ENCODE results near the gene KNDC1. TPM values are rescaled to one million over a fixed set of nuclear protein-coding genes. Genes with fewer than 3 reads are reported as not detected.

KNDC1 gene
- polyA plus RNA-seq, 3 donors, result 0.13 to 0.34 (median 0.28) TPM

- H3K27ac ChIP-seq (ENCODE audit: low read depth, low read length), result no peak overlapping the region
- WGBS, 3 donors, result 85 to 93% (median 93%) methylated on average over 47 to 66 of the region's 66 CpGs
These were observed 23.0 kb downstream of the KNDC1 start for GRCh38 chr10:133182791-133183645.

- H3K27ac ChIP-seq (ENCODE audit: low read depth, low read length), result no peak overlapping the region
- 74 to 86% (median 86%) methylated on average over 21 of the region's 21 CpGs for WGBS, 3 donors
These were observed 23.8 kb downstream of the KNDC1 start for GRCh38 chr10:133183646-133184378.

GRCh38 chr10:133184591-133185244 lies 24.7 kb downstream of the KNDC1 start:
- no peak overlapping the region for H3K27ac ChIP-seq (ENCODE audit: low read depth, low read length)
- 82 to 90% (median 84%) methylated on average over 23 of the region's 23 CpGs for WGBS, 3 donors

- WGBS, 3 donors, result 61 to 78% (median 68%) methylated on average over 11 of the region's 11 CpGs
- H3K27ac ChIP-seq (ENCODE audit: low read depth, low read length), result no peak overlapping the region
These were observed 25.4 kb downstream of the KNDC1 start for GRCh38 chr10:133185421-133185820.

- WGBS, 3 donors, result 48 to 77% (median 68%) methylated on average over 18 to 26 of the region's 27 CpGs
- H3K27ac ChIP-seq (ENCODE audit: low read depth, low read length), result no peak overlapping the region
These were observed 25.9 kb downstream of the KNDC1 start for GRCh38 chr10:133185916-133186315.

GRCh38 chr10:133186416-133187090 lies 26.5 kb downstream of the KNDC1 start:
- whole genome bisulfite sequencing, 3 donors, result 51 to 70% (median 54%) methylated on average over 34 of the region's 34 CpGs
- no peak overlapping the region for H3K27ac ChIP-seq (ENCODE audit: low read depth, low read length)

GRCh38 chr10:133187091-133187905 lies 27.3 kb downstream of the KNDC1 start:
- 55 to 88% (median 84%) methylated on average over 36 to 38 of the region's 38 CpGs for WGBS, 3 donors

GRCh38 chr10:133187906-133188681 lies 28.1 kb downstream of the KNDC1 start:
- no peak overlapping the region for H3K27ac ChIP-seq (ENCODE audit: low read depth, low read length)
- 82 to 90% (median 86%) methylated on average over 38 of the region's 38 CpGs for WGBS, 3 donors

More at GRCh38 chr10:133187091-133187905, 27.3 kb downstream of the KNDC1 start:
- no peak overlapping the region for H3K27ac ChIP-seq (ENCODE audit: low read depth, low read length)

GRCh38 chr10:133189256-133189655 lies 29.2 kb downstream of the KNDC1 start:
- 87 to 91% (median 88%) methylated on average over 17 to 22 of the region's 22 CpGs for WGBS, 3 donors
- H3K27ac ChIP-seq (ENCODE audit: low read depth, low read length), result no peak overlapping the region

GRCh38 chr10:133189726-133190125 lies 29.7 kb downstream of the KNDC1 start:
- 77 to 89% (median 88%) methylated on average over 13 to 14 of the region's 14 CpGs for WGBS, 3 donors
- no peak overlapping the region for H3K27ac ChIP-seq (ENCODE audit: low read depth, low read length)

GRCh38 chr10:133190225-133190624 lies 30.2 kb downstream of the KNDC1 start:
- 87 to 97% (median 96%) methylated on average over 10 of the region's 10 CpGs for WGBS, 3 donors
- H3K27ac ChIP-seq (ENCODE audit: low read depth, low read length), result no peak overlapping the region

- H3K27ac ChIP-seq (ENCODE audit: low read depth, low read length), result no peak overlapping the region
- WGBS, 3 donors, result 86 to 89% (median 89%) methylated on average over 4 of the region's 4 CpGs
These were observed 31.6 kb downstream of the KNDC1 start for GRCh38 chr10:133191651-133192050.

GRCh38 chr10:133194151-133194550 lies 34.1 kb downstream of the KNDC1 start:
- no peak overlapping the region for H3K27ac ChIP-seq (ENCODE audit: low read depth, low read length)
- WGBS, 3 donors, result 78 to 85% (median 81%) methylated on average over 4 of the region's 4 CpGs

- H3K27ac ChIP-seq (ENCODE audit: low read depth, low read length), result no peak overlapping the region
- 85 to 89% (median 88%) methylated on average over 19 of the region's 19 CpGs for WGBS, 3 donors
These were observed 35.1 kb downstream of the KNDC1 start for GRCh38 chr10:133195096-133195495.

GRCh38 chr10:133195611-133196010 lies 35.6 kb downstream of the KNDC1 start:
- H3K27ac ChIP-seq (ENCODE audit: low read depth, low read length), result no peak overlapping the region
- WGBS, 3 donors, result 90 to 93% (median 92%) methylated on average over 22 to 23 of the region's 23 CpGs

- H3K27ac ChIP-seq (ENCODE audit: low read depth, low read length), result no peak overlapping the region
- WGBS, 3 donors, result 70 to 75% (median 74%) methylated on average over 23 to 24 of the region's 24 CpGs
These were observed 36.3 kb downstream of the KNDC1 start for GRCh38 chr10:133196221-133196915.

Measured in adipose tissue (tissue), 3 donors.